IgD-negative memory B cell (primary cell): ENCODE measurements around the gene SUPT5H. TPM values are rescaled to one million over a fixed set of nuclear protein-coding genes. Genes with fewer than 3 reads are reported as not detected.

ENCODE experiments used
- H3K27ac Mint-ChIP-seq, 3 donors: one replicate each; pipeline ENCODE4 v1.8.0; 2020 to 2022; ENCODE audit warnings: mild to moderate bottlenecking in 3 of 3, mixed read lengths in 3 of 3, moderate library complexity in 1 of 3
- H3K27me3 Mint-ChIP-seq: one replicate; pipeline ENCODE4 v1.8.0; 2021; ENCODE audit warnings: mixed read lengths
- H3K36me3 Mint-ChIP-seq: one replicate; pipeline ENCODE4 v1.8.0; 2020; ENCODE audit warnings: mild to moderate bottlenecking, mixed read lengths
- H3K4me1 Mint-ChIP-seq, 3 donors: one replicate each; pipeline ENCODE4 v1.8.0; 2020 to 2022; ENCODE audit warnings: mixed read lengths in 3 of 3, mild to moderate bottlenecking in 1 of 3
- H3K4me3 Mint-ChIP-seq, 4 donors: one replicate each; pipeline ENCODE4 v1.8.0; 2020 to 2022; ENCODE audit warnings: mild to moderate bottlenecking in 4 of 4, mixed read lengths in 4 of 4, moderate library complexity in 3 of 4
- H3K9me3 Mint-ChIP-seq, 3 donors: one replicate each; pipeline ENCODE4 v1.8.0; 2020 to 2021; ENCODE audit warnings: mixed read lengths in 3 of 3, mild to moderate bottlenecking in 1 of 3
- polyA plus RNA-seq: library from polyadenylated mRNA; unstranded; fragments of 300-500 nt; fragmentation: Illumina TruSeq; gene quantifications from one replicate; pipeline ENCODE4 v1.2.3, GENCODE V29; 2021

The SUPT5H gene
- polyA plus RNA-seq, 1 donor from 2014 or later: 111 TPM

- H3K27me3 Mint-ChIP-seq: peaks cover 26% of the 10 kb centered on the region
- H3K4me3 Mint-ChIP-seq: no peak overlapping the region
- no peaks in the 10 kb centered on the region for H3K9me3 Mint-ChIP-seq
- H3K36me3 Mint-ChIP-seq: peaks cover 2% of the 10 kb centered on the region
- peaks cover 6 to 9% (median 7%) of the 10 kb centered on the region in 3 donors for H3K4me1 Mint-ChIP-seq
- no peak overlapping the region for H3K27ac Mint-ChIP-seq
These were observed 73.1 kb downstream of the SUPT5H start for GRCh38 chr19:39518458-39518857.

- peaks cover 6 to 9% (median 7%) of the 10 kb centered on the region in 3 donors for H3K4me1 Mint-ChIP-seq
- H3K27me3 Mint-ChIP-seq: peaks cover 26% of the 10 kb centered on the region
- no peaks in the 10 kb centered on the region for H3K9me3 Mint-ChIP-seq
- H3K36me3 Mint-ChIP-seq: peaks cover 2% of the 10 kb centered on the region
- no peak overlapping the region for H3K27ac Mint-ChIP-seq
- no peak overlapping the region for H3K4me3 Mint-ChIP-seq
These were observed 73.6 kb downstream of the SUPT5H start for GRCh38 chr19:39518975-39519374.

- Mint-ChIP-seq H3K9me3 (no peaks in the 10 kb centered on the region), H3K4me1 (peaks cover 4 to 8% (median 7%) of the 10 kb centered on the region in 3 donors), H3K4me3 (no peak overlapping the region), H3K27me3 (peaks cover 14% of the 10 kb centered on the region), H3K36me3 (peaks cover 2% of the 10 kb centered on the region), H3K27ac (no peak overlapping the region)
These were observed 75.4 kb downstream of the SUPT5H start for GRCh38 chr19:39520541-39521484.

GRCh38 chr19:39524495-39524894 lies 79.1 kb downstream of the SUPT5H start:
- Mint-ChIP-seq H3K4me1 (peaks cover 1 to 4% (median 4%) of the 10 kb centered on the region in 3 donors), H3K9me3 (no peaks in the 10 kb centered on the region), H3K36me3 (peaks cover 4% of the 10 kb centered on the region)

GRCh38 chr19:39525205-39525604 lies 79.8 kb downstream of the SUPT5H start:
- no peaks in the 10 kb centered on the region for H3K27me3 Mint-ChIP-seq
- H3K4me3 Mint-ChIP-seq: no peak overlapping the region
- H3K36me3 Mint-ChIP-seq: peaks cover 4% of the 10 kb centered on the region
- H3K9me3 Mint-ChIP-seq: no peaks in the 10 kb centered on the region
- peaks cover 1 to 4% (median 4%) of the 10 kb centered on the region in 3 donors for H3K4me1 Mint-ChIP-seq
- no peak overlapping the region for H3K27ac Mint-ChIP-seq

More at GRCh38 chr19:39524495-39524894, 79.1 kb downstream of the SUPT5H start:
- H3K4me3 Mint-ChIP-seq: no peak overlapping the region
- no peaks in the 10 kb centered on the region for H3K27me3 Mint-ChIP-seq
- H3K27ac Mint-ChIP-seq: no peak overlapping the region

Other genes starting within 250 kb of the SUPT5H start
- not detected for gene NCCRP1, start 248.6 kb upstream of the SUPT5H start, polyA plus RNA-seq
- gene SYCN, start 241.3 kb upstream of the SUPT5H start, polyA plus RNA-seq: not detected
- gene IFNL3, start 200.6 kb upstream of the SUPT5H start, polyA plus RNA-seq: not detected
- not detected for gene IFNL4, start 196.7 kb upstream of the SUPT5H start, polyA plus RNA-seq
- gene IFNL2, start 177.2 kb upstream of the SUPT5H start, polyA plus RNA-seq: not detected
- gene IFNL1, start 149.2 kb upstream of the SUPT5H start, polyA plus RNA-seq: not detected
- gene LRFN1, start 124.7 kb upstream of the SUPT5H start, polyA plus RNA-seq: 2.2 TPM
- gene GMFG, start 109.5 kb upstream of the SUPT5H start, polyA plus RNA-seq: 719 TPM
- 22.2 TPM for gene SAMD4B, start 103.2 kb upstream of the SUPT5H start, polyA plus RNA-seq
- 64.1 TPM for gene PAF1, start 54.5 kb upstream of the SUPT5H start, polyA plus RNA-seq
- gene MED29, start 54.2 kb upstream of the SUPT5H start, polyA plus RNA-seq: 68.7 TPM
- gene ZFP36, start 38.7 kb upstream of the SUPT5H start, polyA plus RNA-seq: 579 TPM
- gene PLEKHG2, start 32.9 kb upstream of the SUPT5H start, polyA plus RNA-seq: 6.5 TPM
- gene RPS16, start 9.6 kb upstream of the SUPT5H start, polyA plus RNA-seq: 2,255 TPM
- 56.8 TPM for gene TIMM50, start 35.3 kb downstream of the SUPT5H start, polyA plus RNA-seq
- gene DLL3, start 53.4 kb downstream of the SUPT5H start, polyA plus RNA-seq: 1.5 TPM
- gene SELENOV, start 69.6 kb downstream of the SUPT5H start, polyA plus RNA-seq: not detected
- 2.5 TPM for gene EID2B, start 87.3 kb downstream of the SUPT5H start, polyA plus RNA-seq
- gene EID2, start 94.6 kb downstream of the SUPT5H start, polyA plus RNA-seq: 14.6 TPM
- gene LGALS13, start 156.9 kb downstream of the SUPT5H start, polyA plus RNA-seq: not detected
- gene LGALS16, start 210.3 kb downstream of the SUPT5H start, polyA plus RNA-seq: not detected